WTC11 (cell line): ENCODE data around the gene MYBPC1. TPM values are rescaled to one million over a fixed set of nuclear protein-coding genes. Genes with fewer than 3 reads are reported as not detected.

ENCODE experiments used
- ATAC-seq: fragments of 200-7000 bp; cut with Tn5 transposase; 2 replicates; pipeline ENCODE4 v1.10.0; 2021; ENCODE audit warnings: mild to moderate bottlenecking, moderate library complexity
- CTCF ChIA-PET: fragments of 300-600 bp; sonication (Branson Sonifier 250); formaldehyde crosslinking; loops from one replicate; lab custom pipeline; 2021; ENCODE audit warnings: antibody characterized with exemption; lab: Charles Lee
- POLR2A ChIA-PET: fragments of 350-600 bp; sonication (Branson Sonifier 250); formaldehyde crosslinking; loops from one replicate; lab custom pipeline; 2021; ENCODE audit warnings: antibody characterized with exemption; lab: Charles Lee
- DNase-seq: peaks from one replicate; pipeline ENCODE4 v3.0.0; 2021; ENCODE audit warnings: low spot score
- H3K27ac Mint-ChIP-seq: 2 replicates; pipeline ENCODE4 v1.8.0; 2021; ENCODE audit warnings: mixed read lengths
- H3K27me3 Mint-ChIP-seq: 2 replicates; pipeline ENCODE4 v1.8.0; 2021; ENCODE audit warnings: low read depth, mild to moderate bottlenecking, moderate library complexity, mixed read lengths
- H3K36me3 Mint-ChIP-seq: 2 replicates; pipeline ENCODE4 v1.8.0; 2021; ENCODE audit warnings: mixed read lengths
- H3K4me1 Mint-ChIP-seq: 2 replicates; pipeline ENCODE4 v1.8.0; 2022; ENCODE audit warnings: mixed read lengths
- H3K4me3 Mint-ChIP-seq: 2 replicates; pipeline ENCODE4 v1.8.0; 2021; ENCODE audit warnings: mild to moderate bottlenecking, moderate library complexity, mixed read lengths
- H3K9me3 Mint-ChIP-seq: 2 replicates; pipeline ENCODE4 v1.8.0; 2021; ENCODE audit warnings: mixed read lengths
- CREM ChIP-seq: sonication (generic); formaldehyde crosslinking; IDR thresholded peaks from 2 replicates; pipeline ENCODE4 v1.8.1; 2022; ENCODE audit warnings: mild to moderate bottlenecking, missing genetic modification reagents, moderate library complexity
- FOXK1 ChIP-seq: sonication (generic); formaldehyde crosslinking; IDR thresholded peaks from 2 replicates; pipeline ENCODE4 v1.8.0; 2022; ENCODE audit warnings: mild to moderate bottlenecking, moderate library complexity, missing genetic modification reagents
- IRF2 ChIP-seq: sonication (generic); formaldehyde crosslinking; IDR thresholded peaks from 2 replicates; pipeline ENCODE4 v1.8.0; 2022; ENCODE audit warnings: low read depth, missing genetic modification reagents, borderline replicate concordance
- JAZF1 ChIP-seq: fragments of 250-450 bp; sonication (Bioruptor Pico); IDR thresholded peaks from 2 replicates; pipeline ENCODE4 v1.9.0; 2021; ENCODE audit warnings: moderate library complexity, mild to moderate bottlenecking, inconsistent platforms
- NR1H2 ChIP-seq: sonication (generic); formaldehyde crosslinking; IDR thresholded peaks from 2 replicates; pipeline ENCODE4 v1.9.0; 2021; ENCODE audit warnings: mild to moderate bottlenecking, moderate library complexity, missing genetic modification reagents
- NR3C1 ChIP-seq: sonication (generic); formaldehyde crosslinking; conservative IDR thresholded peaks from 2 replicates; pipeline ENCODE4 v1.8.1; 2023; ENCODE audit warnings: low read depth, mild to moderate bottlenecking, missing genetic modification reagents
- RELA ChIP-seq: sonication (generic); formaldehyde crosslinking; IDR thresholded peaks from 2 replicates; pipeline ENCODE4 v1.8.1; 2022; ENCODE audit warnings: missing genetic modification reagents, mild to moderate bottlenecking, borderline replicate concordance
- ZNF138 ChIP-seq: sonication (generic); formaldehyde crosslinking; conservative IDR thresholded peaks from 2 replicates; pipeline ENCODE4 v1.8.1; 2022; ENCODE audit warnings: mild to moderate bottlenecking, moderate library complexity, missing genetic modification reagents
- total RNA-seq: library from RNA; stranded (reverse); gene quantifications from 3 replicates; pipeline ENCODE4 v1.2.3, GENCODE V29; 2021
- TF ChIP-seq, protein P1 (sequence below): fragments of 250-450 bp; sonication (Bioruptor Pico); IDR thresholded peaks from 2 replicates; pipeline ENCODE4 v1.9.0; 2021; ENCODE audit warnings: moderate library complexity, mild to moderate bottlenecking, inconsistent platforms, borderline replicate concordance
- TF ChIP-seq, protein P2 (sequence below): sonication (generic); formaldehyde crosslinking; IDR thresholded peaks from 2 replicates; pipeline ENCODE4 v1.8.1; 2023; ENCODE audit warnings: mild to moderate bottlenecking, missing genetic modification reagents, moderate library complexity
- TF ChIP-seq, protein P3 (sequence below): sonication (generic); formaldehyde crosslinking; IDR thresholded peaks from 2 replicates; pipeline ENCODE4 v1.8.1; 2022; ENCODE audit warnings: mild to moderate bottlenecking, missing genetic modification reagents, moderate library complexity, borderline replicate concordance
- TF ChIP-seq, protein P4 (sequence below): sonication (generic); formaldehyde crosslinking; IDR thresholded peaks from 2 replicates; pipeline ENCODE4 v1.8.1; 2022; ENCODE audit warnings: low read depth, mild to moderate bottlenecking, moderate library complexity, missing genetic modification reagents, borderline replicate concordance
- TF ChIP-seq, protein P5 (sequence below): fragments of 250-450 bp; sonication (Bioruptor Pico); IDR thresholded peaks from 2 replicates; pipeline ENCODE4 v1.9.0; 2021; ENCODE audit warnings: mild to moderate bottlenecking
- TF ChIP-seq, protein P6 (sequence below): fragments of 250-450 bp; sonication (Bioruptor Pico); IDR thresholded peaks from 2 replicates; pipeline ENCODE4 v1.8.0; 2021; ENCODE audit warnings: mild to moderate bottlenecking
- TF ChIP-seq, protein P7 (sequence below): sonication (generic); formaldehyde crosslinking; IDR thresholded peaks from 2 replicates; pipeline ENCODE4 v1.8.0; 2022; ENCODE audit warnings: mild to moderate bottlenecking, missing genetic modification reagents
- TF ChIP-seq, protein P8 (sequence below): sonication (generic); formaldehyde crosslinking; IDR thresholded peaks from 2 replicates; pipeline ENCODE4 v1.8.1; 2022; ENCODE audit warnings: missing genetic modification reagents, borderline replicate concordance
- TF ChIP-seq, protein P9 (sequence below): fragments of 200-600 bp; IDR thresholded peaks from 2 replicates; pipeline ENCODE4 v1.8.0; 2022; ENCODE audit warnings: antibody characterized with exemption
- TF ChIP-seq, protein P10 (sequence below): sonication (generic); formaldehyde crosslinking; IDR thresholded peaks from 2 replicates; pipeline ENCODE4 v1.8.1; 2023; ENCODE audit warnings: mild to moderate bottlenecking, missing genetic modification reagents

MYBPC1 gene
- total RNA-seq, 1 experiment from 2014 or later: not detected

DNA sequence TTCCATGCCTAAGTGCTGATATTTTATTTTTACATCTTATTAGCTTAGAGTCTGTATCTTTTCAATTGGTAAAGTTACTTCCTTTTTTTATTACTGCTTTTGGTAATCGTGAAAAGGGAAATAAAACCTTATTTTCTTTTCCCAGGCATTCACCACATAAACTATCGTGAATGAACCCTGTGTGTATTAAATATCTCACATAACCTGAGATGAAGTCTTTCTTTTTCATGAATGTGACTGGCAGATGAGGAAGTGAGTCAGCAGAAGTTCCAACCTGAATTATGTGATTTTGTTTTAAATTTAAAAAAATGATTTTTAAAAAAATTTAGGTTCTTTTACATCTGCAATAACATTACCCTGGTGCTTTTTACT, 26.0 kb downstream of the MYBPC1 start (continued):
- no peak for TF ChIP-seq NR1H2
- no peak for TF ChIP-seq ZNF138
- TF ChIP-seq, protein P1, sequence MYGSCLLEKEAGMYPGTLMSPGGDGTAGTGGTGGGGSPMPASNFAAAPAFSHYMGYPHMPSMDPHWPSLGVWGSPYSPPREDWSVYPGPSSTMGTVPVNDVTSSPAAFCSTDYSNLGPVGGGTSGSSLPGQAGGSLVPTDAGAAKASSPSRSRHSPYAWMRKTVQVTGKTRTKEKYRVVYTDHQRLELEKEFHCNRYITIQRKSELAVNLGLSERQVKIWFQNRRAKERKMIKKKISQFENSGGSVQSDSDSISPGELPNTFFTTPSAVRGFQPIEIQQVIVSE (CRISPR knock-in tag): no peak
- TF ChIP-seq, protein P2, sequence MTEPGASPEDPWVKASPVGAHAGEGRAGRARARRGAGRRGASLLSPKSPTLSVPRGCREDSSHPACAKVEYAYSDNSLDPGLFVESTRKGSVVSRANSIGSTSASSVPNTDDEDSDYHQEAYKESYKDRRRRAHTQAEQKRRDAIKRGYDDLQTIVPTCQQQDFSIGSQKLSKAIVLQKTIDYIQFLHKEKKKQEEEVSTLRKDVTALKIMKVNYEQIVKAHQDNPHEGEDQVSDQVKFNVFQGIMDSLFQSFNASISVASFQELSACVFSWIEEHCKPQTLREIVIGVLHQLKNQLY (CRISPR knock-in tag): no peak
- TF ChIP-seq, protein P3, sequence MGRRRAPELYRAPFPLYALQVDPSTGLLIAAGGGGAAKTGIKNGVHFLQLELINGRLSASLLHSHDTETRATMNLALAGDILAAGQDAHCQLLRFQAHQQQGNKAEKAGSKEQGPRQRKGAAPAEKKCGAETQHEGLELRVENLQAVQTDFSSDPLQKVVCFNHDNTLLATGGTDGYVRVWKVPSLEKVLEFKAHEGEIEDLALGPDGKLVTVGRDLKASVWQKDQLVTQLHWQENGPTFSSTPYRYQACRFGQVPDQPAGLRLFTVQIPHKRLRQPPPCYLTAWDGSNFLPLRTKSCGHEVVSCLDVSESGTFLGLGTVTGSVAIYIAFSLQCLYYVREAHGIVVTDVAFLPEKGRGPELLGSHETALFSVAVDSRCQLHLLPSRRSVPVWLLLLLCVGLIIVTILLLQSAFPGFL (CRISPR knock-in tag): no peak
- TF ChIP-seq, protein P4, sequence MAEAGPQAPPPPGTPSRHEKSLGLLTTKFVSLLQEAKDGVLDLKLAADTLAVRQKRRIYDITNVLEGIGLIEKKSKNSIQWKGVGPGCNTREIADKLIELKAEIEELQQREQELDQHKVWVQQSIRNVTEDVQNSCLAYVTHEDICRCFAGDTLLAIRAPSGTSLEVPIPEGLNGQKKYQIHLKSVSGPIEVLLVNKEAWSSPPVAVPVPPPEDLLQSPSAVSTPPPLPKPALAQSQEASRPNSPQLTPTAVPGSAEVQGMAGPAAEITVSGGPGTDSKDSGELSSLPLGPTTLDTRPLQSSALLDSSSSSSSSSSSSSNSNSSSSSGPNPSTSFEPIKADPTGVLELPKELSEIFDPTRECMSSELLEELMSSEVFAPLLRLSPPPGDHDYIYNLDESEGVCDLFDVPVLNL (CRISPR knock-in tag): no peak
- no peak for TF ChIP-seq IRF2 (CRISPR knock-in tag)
- TF ChIP-seq, protein P5, sequence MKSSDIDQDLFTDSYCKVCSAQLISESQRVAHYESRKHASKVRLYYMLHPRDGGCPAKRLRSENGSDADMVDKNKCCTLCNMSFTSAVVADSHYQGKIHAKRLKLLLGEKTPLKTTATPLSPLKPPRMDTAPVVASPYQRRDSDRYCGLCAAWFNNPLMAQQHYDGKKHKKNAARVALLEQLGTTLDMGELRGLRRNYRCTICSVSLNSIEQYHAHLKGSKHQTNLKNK: no peak
- TF ChIP-seq, protein P6, sequence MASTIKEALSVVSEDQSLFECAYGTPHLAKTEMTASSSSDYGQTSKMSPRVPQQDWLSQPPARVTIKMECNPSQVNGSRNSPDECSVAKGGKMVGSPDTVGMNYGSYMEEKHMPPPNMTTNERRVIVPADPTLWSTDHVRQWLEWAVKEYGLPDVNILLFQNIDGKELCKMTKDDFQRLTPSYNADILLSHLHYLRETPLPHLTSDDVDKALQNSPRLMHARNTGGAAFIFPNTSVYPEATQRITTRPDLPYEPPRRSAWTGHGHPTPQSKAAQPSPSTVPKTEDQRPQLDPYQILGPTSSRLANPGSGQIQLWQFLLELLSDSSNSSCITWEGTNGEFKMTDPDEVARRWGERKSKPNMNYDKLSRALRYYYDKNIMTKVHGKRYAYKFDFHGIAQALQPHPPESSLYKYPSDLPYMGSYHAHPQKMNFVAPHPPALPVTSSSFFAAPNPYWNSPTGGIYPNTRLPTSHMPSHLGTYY (CRISPR knock-in tag): no peak
- TF ChIP-seq, protein P7, sequence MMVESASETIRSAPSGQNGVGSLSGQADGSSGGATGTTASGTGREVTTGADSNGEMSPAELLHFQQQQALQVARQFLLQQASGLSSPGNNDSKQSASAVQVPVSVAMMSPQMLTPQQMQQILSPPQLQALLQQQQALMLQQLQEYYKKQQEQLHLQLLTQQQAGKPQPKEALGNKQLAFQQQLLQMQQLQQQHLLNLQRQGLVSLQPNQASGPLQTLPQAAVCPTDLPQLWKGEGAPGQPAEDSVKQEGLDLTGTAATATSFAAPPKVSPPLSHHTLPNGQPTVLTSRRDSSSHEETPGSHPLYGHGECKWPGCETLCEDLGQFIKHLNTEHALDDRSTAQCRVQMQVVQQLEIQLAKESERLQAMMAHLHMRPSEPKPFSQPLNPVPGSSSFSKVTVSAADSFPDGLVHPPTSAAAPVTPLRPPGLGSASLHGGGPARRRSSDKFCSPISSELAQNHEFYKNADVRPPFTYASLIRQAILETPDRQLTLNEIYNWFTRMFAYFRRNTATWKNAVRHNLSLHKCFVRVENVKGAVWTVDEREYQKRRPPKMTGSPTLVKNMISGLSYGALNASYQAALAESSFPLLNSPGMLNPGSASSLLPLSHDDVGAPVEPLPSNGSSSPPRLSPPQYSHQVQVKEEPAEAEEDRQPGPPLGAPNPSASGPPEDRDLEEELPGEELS: no peak
- TF ChIP-seq, all 79 proteins: peak for 0

DNA sequence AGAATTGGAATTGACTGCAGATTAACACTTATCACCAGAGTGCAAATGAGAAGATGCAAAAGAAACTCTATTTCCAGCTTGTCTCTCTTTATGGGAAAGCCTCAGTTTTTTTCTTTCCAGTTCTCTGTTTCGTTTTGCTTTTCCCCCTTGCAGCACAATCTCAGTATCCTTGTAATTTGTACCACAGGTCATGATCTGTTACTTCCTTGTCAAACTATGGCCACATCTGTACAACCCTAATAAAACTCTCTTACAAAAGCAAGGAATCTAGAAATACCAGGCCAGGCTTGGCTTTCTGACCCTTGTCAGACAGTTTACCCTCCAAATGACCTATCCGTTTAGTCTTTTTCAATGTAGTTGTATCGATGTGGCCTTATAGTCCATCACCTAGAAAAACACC, 33.9 kb downstream of the MYBPC1 start:
- ChIA-PET CTCF (no interaction called here), POLR2A (interaction anchor here (0.6 kb wide), 1 partner anchor 38 kb away, joined by 5 read pairs; no protein-coding TSS in a partner anchor)
- Mint-ChIP-seq H3K4me1 (peaks cover 3% of the 10 kb centered on the region), H3K9me3 (no peaks in the 10 kb centered on the region), H3K36me3 (no peaks in the 10 kb centered on the region), H3K4me3 (no peak overlapping the region), H3K27me3 (no peaks in the 10 kb centered on the region; the same call in 1 of the 2 replicates), H3K27ac (no peak overlapping the region)
- TF ChIP-seq CREM (CRISPR knock-in tag) (no peak), FOXK1 (no peak), RELA (CRISPR knock-in tag) (no peak), IRF2 (CRISPR knock-in tag) (no peak), NR3C1 (CRISPR knock-in tag) (no peak), JAZF1 (CRISPR knock-in tag) (no peak)
- TF ChIP-seq, protein P8, sequence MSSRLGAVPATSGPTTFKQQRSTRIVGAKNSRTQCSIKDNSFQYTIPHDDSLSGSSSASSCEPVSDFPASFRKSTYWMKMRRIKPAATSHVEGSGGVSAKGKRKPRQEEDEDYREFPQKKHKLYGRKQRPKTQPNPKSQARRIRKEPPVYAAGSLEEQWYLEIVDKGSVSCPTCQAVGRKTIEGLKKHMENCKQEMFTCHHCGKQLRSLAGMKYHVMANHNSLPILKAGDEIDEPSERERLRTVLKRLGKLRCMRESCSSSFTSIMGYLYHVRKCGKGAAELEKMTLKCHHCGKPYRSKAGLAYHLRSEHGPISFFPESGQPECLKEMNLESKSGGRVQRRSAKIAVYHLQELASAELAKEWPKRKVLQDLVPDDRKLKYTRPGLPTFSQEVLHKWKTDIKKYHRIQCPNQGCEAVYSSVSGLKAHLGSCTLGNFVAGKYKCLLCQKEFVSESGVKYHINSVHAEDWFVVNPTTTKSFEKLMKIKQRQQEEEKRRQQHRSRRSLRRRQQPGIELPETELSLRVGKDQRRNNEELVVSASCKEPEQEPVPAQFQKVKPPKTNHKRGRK: no peak
- TF ChIP-seq, protein P9, sequence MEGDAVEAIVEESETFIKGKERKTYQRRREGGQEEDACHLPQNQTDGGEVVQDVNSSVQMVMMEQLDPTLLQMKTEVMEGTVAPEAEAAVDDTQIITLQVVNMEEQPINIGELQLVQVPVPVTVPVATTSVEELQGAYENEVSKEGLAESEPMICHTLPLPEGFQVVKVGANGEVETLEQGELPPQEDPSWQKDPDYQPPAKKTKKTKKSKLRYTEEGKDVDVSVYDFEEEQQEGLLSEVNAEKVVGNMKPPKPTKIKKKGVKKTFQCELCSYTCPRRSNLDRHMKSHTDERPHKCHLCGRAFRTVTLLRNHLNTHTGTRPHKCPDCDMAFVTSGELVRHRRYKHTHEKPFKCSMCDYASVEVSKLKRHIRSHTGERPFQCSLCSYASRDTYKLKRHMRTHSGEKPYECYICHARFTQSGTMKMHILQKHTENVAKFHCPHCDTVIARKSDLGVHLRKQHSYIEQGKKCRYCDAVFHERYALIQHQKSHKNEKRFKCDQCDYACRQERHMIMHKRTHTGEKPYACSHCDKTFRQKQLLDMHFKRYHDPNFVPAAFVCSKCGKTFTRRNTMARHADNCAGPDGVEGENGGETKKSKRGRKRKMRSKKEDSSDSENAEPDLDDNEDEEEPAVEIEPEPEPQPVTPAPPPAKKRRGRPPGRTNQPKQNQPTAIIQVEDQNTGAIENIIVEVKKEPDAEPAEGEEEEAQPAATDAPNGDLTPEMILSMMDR: no peak
- TF ChIP-seq, protein P10, sequence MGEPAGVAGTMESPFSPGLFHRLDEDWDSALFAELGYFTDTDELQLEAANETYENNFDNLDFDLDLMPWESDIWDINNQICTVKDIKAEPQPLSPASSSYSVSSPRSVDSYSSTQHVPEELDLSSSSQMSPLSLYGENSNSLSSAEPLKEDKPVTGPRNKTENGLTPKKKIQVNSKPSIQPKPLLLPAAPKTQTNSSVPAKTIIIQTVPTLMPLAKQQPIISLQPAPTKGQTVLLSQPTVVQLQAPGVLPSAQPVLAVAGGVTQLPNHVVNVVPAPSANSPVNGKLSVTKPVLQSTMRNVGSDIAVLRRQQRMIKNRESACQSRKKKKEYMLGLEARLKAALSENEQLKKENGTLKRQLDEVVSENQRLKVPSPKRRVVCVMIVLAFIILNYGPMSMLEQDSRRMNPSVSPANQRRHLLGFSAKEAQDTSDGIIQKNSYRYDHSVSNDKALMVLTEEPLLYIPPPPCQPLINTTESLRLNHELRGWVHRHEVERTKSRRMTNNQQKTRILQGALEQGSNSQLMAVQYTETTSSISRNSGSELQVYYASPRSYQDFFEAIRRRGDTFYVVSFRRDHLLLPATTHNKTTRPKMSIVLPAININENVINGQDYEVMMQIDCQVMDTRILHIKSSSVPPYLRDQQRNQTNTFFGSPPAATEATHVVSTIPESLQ (CRISPR knock-in tag): no peak
- ATAC-seq (no peak), DNase-seq (no peak)
